K562 (cell line): ENCODE results near the gene MFSD6. TPM values are rescaled to one million over a fixed set of nuclear protein-coding genes. Genes with fewer than 3 reads are reported as not detected.
A peak's percentile ranks its signal among the peaks of the same experiment; 100 is the strongest.

Experiments
- FOXK1 ChIP-seq: sonication (generic); formaldehyde crosslinking; IDR thresholded peaks from 2 replicates; pipeline ENCODE4 v1.8.0; 2022; ENCODE audit warnings: missing genetic modification reagents, mild to moderate bottlenecking, borderline replicate concordance
- ILF3 ChIP-seq: fragments of 450-650 bp; IDR thresholded peaks from 2 replicates; pipeline ENCODE4 v1.6.1; 2018; ENCODE audit warnings: antibody characterized with exemption, mild to moderate bottlenecking, moderate library complexity, borderline replicate concordance
- POLR2G ChIP-seq: fragments of 200-400 bp; formaldehyde crosslinking; IDR thresholded peaks from 2 replicates; pipeline ENCODE4 v1.6.1; 2017; ENCODE audit warnings: low read depth, mild to moderate bottlenecking, antibody characterized with exemption, low read length, moderate library complexity
- SMAD4 ChIP-seq: fragments of 250-450 bp; sonication (Bioruptor Pico); conservative IDR thresholded peaks from 2 replicates; pipeline ENCODE4 v1.8.0; 2021; ENCODE audit warnings: inconsistent platforms, mild to moderate bottlenecking, moderate library complexity
- SMARCC2 ChIP-seq: fragments of 450-650 bp; IDR thresholded peaks from 2 replicates; pipeline ENCODE4 v1.6.1; 2017; ENCODE audit warnings: antibody characterized with exemption, moderate library complexity, mild to moderate bottlenecking, low read depth
- ZNF23 ChIP-seq: fragments of 250-450 bp; sonication (Bioruptor Pico); IDR thresholded peaks from 2 replicates; pipeline ENCODE4 v1.4.0; 2020; ENCODE audit warnings: mild to moderate bottlenecking
- polyA plus RNA-seq, 8 experiments: library from polyadenylated mRNA; depleted of rRNA in 4 of 8; stranded (reverse) in 5 of 8; unstranded in 3 of 8; fragments of >200 nt; fragmentation: Nextera tagmentation in 2 of 8; fragmentation: Illumina TruSeq in 1 of 8; extraction: Ambion mirVana in 2 of 8; extraction: Trizol in 1 of 8; gene quantifications; 2 replicates each; pipeline versions ENCODE4 v1.2.1 to v1.2.3, GENCODE V29; 2011 to 2014; ENCODE audit warnings: inconsistent platforms in 1 of 8, missing spikeins in 1 of 8
- total RNA-seq, 7 experiments: library from RNA; depleted of rRNA in 6 of 7; stranded (reverse); fragments of >200 nt in 6 of 7; fragmentation: Illumina TruSeq in 2 of 7; extraction: Trizol in 2 of 7; gene quantifications; 2 replicates each; pipeline versions ENCODE4 v1.2.1 to v1.2.3, GENCODE V29; 2011 to 2021; ENCODE audit warnings: low replicate concordance in 1 of 7
- TF ChIP-seq, protein P1 (sequence below), 2 experiments: fragments of 200-800 bp in 1 of 2; sonication (Bioruptor generic) in 1 of 2; sonication (generic) in 1 of 2; formaldehyde crosslinking in 1 of 2; IDR thresholded peaks in 1 of 2; conservative IDR thresholded peaks in 1 of 2; 2 replicates each; pipeline versions ENCODE4 v1.5.0 to v1.6.1; 2016 to 2020; ENCODE audit warnings: missing compliant biosample characterization in 1 of 2, missing genetic modification characterization in 1 of 2, missing genetic modification reagents in 1 of 2
- TF ChIP-seq, protein P2 (sequence below), 2 experiments: fragments of 450-650 bp in 1 of 2; sonication (generic) in 1 of 2; formaldehyde crosslinking in 1 of 2; IDR thresholded peaks; 2 replicates each; pipeline versions ENCODE4 v1.7.1 to v1.9.0; 2016 to 2022; ENCODE audit warnings: inconsistent platforms in 1 of 2, mild to moderate bottlenecking in 1 of 2, missing genetic modification reagents in 1 of 2
- TF ChIP-seq, protein P3 (sequence below): sonication (generic); formaldehyde crosslinking; IDR thresholded peaks from 2 replicates; pipeline ENCODE4 v1.8.1; 2023; ENCODE audit warnings: missing genetic modification reagents, mild to moderate bottlenecking, borderline replicate concordance

Gene MFSD6
- total and polyA plus RNA-seq, 9 of the 15 experiments (the other 6 are each of a cell fraction or from before 2014, with no cell fraction given), result 1.1 to 7.9 (median 4.4) TPM

DNA sequence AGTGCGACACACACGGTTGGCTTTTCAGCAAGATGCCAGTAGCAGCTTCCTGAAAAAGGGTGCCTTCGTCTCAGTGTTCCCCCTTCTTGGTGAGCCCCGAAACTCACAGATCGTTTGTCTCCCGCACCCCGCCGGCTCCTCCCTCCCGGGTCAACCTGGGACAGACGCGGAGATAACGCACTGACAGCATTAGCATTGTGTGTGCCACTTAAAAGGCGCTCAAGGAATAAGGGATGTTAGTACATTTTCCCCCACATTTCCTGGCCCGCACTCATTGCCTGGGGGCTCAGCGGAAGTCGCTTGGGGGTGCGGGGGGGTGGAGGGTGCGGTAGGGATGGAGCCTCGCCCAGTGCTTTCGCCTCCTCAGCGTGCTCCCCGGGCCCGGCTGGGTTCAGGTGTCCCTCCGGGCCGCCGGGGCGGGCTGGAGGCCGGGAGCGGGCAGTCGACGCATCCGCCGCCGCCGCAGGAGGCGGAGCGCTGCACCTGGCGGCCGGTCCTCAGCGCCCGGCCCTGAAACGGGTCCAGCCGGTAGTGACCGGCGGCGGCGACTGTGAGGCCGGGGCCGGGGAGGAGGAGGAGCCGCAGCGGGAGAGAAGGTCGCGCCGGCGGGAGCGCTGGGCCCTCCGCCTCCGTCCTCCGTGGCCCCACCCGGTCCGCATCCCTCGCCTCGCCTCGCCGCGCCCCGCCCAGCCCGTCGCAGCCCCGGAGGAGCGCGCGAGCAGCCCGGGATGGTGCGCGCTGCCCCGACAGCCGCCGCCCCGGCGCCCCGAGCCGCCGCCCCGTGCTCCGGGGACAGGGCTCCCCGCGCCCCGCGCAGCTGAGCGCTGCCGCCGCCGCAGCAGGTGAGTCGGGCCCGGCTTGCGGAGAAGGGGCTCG, at the start of gene MFSD6 (continued):
- TF ChIP-seq, protein P1, sequence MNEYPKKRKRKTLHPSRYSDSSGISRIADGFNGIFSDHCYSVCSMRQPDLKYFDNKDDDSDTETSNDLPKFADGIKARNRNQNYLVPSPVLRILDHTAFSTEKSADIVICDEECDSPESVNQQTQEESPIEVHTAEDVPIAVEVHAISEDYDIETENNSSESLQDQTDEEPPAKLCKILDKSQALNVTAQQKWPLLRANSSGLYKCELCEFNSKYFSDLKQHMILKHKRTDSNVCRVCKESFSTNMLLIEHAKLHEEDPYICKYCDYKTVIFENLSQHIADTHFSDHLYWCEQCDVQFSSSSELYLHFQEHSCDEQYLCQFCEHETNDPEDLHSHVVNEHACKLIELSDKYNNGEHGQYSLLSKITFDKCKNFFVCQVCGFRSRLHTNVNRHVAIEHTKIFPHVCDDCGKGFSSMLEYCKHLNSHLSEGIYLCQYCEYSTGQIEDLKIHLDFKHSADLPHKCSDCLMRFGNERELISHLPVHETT (CRISPR knock-in tag; conservative IDR thresholded peaks at IDR 0.05 in 1 of 2, IDR thresholded peaks at IDR 0.05 in 1 of 2), result peak in 1 of 2 experiments; percentile 44; a peak in 1 of 4 replicates
- TF ChIP-seq, protein P2, sequence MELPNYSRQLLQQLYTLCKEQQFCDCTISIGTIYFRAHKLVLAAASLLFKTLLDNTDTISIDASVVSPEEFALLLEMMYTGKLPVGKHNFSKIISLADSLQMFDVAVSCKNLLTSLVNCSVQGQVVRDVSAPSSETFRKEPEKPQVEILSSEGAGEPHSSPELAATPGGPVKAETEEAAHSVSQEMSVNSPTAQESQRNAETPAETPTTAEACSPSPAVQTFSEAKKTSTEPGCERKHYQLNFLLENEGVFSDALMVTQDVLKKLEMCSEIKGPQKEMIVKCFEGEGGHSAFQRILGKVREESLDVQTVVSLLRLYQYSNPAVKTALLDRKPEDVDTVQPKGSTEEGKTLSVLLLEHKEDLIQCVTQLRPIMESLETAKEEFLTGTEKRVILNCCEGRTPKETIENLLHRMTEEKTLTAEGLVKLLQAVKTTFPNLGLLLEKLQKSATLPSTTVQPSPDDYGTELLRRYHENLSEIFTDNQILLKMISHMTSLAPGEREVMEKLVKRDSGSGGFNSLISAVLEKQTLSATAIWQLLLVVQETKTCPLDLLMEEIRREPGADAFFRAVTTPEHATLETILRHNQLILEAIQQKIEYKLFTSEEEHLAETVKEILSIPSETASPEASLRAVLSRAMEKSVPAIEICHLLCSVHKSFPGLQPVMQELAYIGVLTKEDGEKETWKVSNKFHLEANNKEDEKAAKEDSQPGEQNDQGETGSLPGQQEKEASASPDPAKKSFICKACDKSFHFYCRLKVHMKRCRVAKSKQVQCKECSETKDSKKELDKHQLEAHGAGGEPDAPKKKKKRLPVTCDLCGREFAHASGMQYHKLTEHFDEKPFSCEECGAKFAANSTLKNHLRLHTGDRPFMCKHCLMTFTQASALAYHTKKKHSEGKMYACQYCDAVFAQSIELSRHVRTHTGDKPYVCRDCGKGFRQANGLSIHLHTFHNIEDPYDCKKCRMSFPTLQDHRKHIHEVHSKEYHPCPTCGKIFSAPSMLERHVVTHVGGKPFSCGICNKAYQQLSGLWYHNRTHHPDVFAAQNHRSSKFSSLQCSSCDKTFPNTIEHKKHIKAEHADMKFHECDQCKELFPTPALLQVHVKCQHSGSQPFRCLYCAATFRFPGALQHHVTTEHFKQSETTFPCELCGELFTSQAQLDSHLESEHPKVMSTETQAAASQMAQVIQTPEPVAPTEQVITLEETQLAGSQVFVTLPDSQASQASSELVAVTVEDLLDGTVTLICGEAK (IDR thresholded peaks at IDR 0.05), result 0 out of 2 replicates have a peak, but pooled peaks have one; percentile 38
- TF ChIP-seq, protein P2 (CRISPR knock-in tag; IDR thresholded peaks at IDR 0.05), result no peak
- 0 out of 2 replicates have a peak, but pooled peaks have one; percentile 26 for TF ChIP-seq FOXK1 (CRISPR knock-in tag)
- peak; percentile 33; the same call in 1 of the 2 replicates for TF ChIP-seq SMAD4 (CRISPR knock-in tag)
- no peak for TF ChIP-seq ILF3
- TF ChIP-seq SMARCC2, result no peak
- peak; percentile 63 for TF ChIP-seq POLR2G
- TF ChIP-seq ZNF23 (CRISPR knock-in tag), result no peak
- TF ChIP-seq, protein P3, sequence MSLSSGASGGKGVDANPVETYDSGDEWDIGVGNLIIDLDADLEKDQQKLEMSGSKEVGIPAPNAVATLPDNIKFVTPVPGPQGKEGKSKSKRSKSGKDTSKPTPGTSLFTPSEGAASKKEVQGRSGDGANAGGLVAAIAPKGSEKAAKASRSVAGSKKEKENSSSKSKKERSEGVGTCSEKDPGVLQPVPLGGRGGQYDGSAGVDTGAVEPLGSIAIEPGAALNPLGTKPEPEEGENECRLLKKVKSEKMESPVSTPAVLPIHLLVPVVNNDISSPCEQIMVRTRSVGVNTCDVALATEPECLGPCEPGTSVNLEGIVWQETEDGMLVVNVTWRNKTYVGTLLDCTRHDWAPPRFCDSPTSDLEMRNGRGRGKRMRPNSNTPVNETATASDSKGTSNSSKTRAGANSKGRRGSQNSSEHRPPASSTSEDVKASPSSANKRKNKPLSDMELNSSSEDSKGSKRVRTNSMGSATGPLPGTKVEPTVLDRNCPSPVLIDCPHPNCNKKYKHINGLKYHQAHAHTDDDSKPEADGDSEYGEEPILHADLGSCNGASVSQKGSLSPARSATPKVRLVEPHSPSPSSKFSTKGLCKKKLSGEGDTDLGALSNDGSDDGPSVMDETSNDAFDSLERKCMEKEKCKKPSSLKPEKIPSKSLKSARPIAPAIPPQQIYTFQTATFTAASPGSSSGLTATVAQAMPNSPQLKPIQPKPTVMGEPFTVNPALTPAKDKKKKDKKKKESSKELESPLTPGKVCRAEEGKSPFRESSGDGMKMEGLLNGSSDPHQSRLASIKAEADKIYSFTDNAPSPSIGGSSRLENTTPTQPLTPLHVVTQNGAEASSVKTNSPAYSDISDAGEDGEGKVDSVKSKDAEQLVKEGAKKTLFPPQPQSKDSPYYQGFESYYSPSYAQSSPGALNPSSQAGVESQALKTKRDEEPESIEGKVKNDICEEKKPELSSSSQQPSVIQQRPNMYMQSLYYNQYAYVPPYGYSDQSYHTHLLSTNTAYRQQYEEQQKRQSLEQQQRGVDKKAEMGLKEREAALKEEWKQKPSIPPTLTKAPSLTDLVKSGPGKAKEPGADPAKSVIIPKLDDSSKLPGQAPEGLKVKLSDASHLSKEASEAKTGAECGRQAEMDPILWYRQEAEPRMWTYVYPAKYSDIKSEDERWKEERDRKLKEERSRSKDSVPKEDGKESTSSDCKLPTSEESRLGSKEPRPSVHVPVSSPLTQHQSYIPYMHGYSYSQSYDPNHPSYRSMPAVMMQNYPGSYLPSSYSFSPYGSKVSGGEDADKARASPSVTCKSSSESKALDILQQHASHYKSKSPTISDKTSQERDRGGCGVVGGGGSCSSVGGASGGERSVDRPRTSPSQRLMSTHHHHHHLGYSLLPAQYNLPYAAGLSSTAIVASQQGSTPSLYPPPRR (CRISPR knock-in tag), result no peak
